ENCODE measurements around the gene CACNB1.

The CACNB1 gene

DNA sequence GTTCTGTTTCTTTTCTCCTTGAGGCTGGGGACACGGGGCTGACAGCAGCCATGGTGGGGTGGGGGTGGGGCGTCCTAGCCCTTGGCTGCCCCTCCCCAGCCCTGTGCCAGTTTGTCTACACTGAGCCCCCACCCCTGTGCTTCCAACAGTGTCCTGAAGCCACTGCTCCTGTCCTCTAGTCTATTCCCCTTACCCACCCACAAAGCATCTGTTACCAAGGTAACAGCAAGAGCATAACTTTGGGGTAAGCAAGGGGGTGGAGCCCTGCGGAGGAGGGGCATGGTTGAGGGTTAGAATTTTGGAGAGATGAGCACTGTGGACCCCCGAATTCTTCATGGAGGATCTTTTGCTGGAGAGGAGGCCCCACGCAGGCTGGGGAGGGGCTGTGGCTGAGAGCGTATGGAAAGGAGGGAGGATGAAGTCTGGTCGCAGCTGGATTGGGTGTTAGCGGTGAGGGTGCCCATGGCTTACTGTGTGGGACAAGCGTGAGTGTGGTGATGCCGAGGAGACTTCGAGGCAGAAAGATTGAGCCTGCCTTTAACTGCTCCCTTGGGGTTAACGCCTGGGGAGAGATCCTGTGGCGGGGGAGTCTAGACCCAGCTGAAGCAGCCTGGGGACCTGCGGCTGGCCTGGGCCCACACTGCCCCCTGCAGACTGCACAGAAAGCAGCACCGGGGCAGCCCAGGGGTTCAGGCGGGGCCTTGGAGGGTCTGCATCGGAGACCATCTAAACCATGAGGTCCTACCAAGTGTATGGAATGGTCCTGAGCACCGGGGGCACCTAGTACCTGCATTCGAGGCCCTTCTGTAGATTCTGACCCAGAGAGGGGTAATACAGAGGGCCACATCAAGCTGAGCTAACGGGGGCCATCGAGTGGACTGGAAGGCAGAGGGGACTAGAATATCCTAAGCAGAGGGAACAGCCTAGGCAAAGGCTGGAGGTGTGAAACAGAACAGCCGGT, 34.4 kb upstream of the CACNB1 start:
- no peak overlapping the region for H3K4me3 ChIP-seq (replicated peaks; ENCODE audit: insufficient read depth, low read length)
- DNase-seq (ENCODE audit: low read depth in 1 of 2, low spot score in 1 of 2), result peak in 1 of 2 experiments; percentile 57
- no peaks in the 10 kb centered on the region for H3K27me3 ChIP-seq (ENCODE audit: insufficient read depth, poor library complexity, severe bottlenecking)
- H3K27ac ChIP-seq (replicated peaks), result no peak overlapping the region
- TF ChIP-seq POLR2AphosphoS5 (IDR thresholded peaks at IDR 0.05; ENCODE audit: low read depth) (no peak), GABPA (IDR thresholded peaks at IDR 0.05; ENCODE audit: low read depth) (no peak), SPI1 (IDR thresholded peaks at IDR 0.05; ENCODE audit: borderline replicate concordance, low read depth) (no peak)
- TF ChIP-seq, protein P1, sequence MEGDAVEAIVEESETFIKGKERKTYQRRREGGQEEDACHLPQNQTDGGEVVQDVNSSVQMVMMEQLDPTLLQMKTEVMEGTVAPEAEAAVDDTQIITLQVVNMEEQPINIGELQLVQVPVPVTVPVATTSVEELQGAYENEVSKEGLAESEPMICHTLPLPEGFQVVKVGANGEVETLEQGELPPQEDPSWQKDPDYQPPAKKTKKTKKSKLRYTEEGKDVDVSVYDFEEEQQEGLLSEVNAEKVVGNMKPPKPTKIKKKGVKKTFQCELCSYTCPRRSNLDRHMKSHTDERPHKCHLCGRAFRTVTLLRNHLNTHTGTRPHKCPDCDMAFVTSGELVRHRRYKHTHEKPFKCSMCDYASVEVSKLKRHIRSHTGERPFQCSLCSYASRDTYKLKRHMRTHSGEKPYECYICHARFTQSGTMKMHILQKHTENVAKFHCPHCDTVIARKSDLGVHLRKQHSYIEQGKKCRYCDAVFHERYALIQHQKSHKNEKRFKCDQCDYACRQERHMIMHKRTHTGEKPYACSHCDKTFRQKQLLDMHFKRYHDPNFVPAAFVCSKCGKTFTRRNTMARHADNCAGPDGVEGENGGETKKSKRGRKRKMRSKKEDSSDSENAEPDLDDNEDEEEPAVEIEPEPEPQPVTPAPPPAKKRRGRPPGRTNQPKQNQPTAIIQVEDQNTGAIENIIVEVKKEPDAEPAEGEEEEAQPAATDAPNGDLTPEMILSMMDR (IDR thresholded peaks at IDR 0.05; ENCODE audit: insufficient read depth, low read length), result peak; percentile 73
- TF ChIP-seq, protein P2, sequence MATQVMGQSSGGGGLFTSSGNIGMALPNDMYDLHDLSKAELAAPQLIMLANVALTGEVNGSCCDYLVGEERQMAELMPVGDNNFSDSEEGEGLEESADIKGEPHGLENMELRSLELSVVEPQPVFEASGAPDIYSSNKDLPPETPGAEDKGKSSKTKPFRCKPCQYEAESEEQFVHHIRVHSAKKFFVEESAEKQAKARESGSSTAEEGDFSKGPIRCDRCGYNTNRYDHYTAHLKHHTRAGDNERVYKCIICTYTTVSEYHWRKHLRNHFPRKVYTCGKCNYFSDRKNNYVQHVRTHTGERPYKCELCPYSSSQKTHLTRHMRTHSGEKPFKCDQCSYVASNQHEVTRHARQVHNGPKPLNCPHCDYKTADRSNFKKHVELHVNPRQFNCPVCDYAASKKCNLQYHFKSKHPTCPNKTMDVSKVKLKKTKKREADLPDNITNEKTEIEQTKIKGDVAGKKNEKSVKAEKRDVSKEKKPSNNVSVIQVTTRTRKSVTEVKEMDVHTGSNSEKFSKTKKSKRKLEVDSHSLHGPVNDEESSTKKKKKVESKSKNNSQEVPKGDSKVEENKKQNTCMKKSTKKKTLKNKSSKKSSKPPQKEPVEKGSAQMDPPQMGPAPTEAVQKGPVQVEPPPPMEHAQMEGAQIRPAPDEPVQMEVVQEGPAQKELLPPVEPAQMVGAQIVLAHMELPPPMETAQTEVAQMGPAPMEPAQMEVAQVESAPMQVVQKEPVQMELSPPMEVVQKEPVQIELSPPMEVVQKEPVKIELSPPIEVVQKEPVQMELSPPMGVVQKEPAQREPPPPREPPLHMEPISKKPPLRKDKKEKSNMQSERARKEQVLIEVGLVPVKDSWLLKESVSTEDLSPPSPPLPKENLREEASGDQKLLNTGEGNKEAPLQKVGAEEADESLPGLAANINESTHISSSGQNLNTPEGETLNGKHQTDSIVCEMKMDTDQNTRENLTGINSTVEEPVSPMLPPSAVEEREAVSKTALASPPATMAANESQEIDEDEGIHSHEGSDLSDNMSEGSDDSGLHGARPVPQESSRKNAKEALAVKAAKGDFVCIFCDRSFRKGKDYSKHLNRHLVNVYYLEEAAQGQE (IDR thresholded peaks at IDR 0.05; ENCODE audit: insufficient replicate concordance, low read depth), result no peak

DNA sequence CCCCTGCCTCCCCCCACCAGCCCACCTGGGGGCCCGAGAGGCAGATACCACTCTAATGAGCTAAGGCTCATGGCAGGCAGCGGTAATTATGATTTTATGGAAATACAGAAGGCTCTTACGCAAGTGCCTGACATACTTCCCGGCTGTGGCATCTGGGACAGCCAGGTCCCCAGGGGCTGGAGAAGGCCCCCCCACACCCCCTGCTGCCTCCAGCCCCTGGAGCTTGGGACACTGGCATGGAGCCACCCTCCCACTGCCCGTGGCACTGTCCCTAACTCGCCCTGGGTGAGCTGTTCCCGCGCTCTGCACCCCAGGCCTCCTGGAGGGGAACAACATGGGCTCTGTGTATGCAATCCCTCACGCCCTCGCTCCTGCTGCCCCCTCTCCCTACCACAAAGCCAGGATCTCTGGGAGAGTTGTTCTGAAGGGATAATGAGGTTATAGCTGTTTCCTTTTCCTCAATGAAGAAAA, 33.7 kb upstream of the CACNB1 start:
- H3K4me3 ChIP-seq (replicated peaks; ENCODE audit: insufficient read depth, low read length), result no peak overlapping the region
- TF ChIP-seq POLR2AphosphoS5 (IDR thresholded peaks at IDR 0.05; ENCODE audit: low read depth), result no peak
- TF ChIP-seq SPI1 (IDR thresholded peaks at IDR 0.05; ENCODE audit: borderline replicate concordance, low read depth), result no peak
- no peak for DNase-seq (ENCODE audit: low read depth in 1 of 2, low spot score in 1 of 2)
- no peak overlapping the region for H3K27ac ChIP-seq (replicated peaks)
- H3K27me3 ChIP-seq (ENCODE audit: insufficient read depth, poor library complexity, severe bottlenecking), result peaks cover 6% of the 10 kb centered on the region

DNA sequence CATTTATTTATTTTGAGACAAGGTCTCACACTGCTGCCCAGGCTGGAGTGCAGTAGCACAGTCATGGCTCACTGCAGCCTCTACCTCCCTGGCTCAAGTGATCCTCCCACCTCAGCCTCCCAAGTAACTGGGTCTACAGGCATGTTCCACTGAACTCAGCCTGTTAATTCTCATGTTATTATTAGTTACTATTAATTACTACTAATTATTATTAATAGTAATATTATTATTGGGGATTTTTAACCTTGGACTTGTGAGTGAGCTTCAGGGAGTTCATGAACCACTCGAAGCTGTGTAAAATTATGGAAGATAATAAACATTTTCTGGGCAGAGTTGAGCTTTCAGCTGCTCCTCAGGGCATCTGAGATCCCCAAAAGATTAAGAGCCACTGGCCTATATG, 32.9 kb upstream of the CACNB1 start:
- Histone ChIP-seq H3K27ac (replicated peaks) (no peak overlapping the region), H3K27me3 (ENCODE audit: insufficient read depth, poor library complexity, severe bottlenecking) (peaks cover 12% of the 10 kb centered on the region), H3K4me3 (replicated peaks; ENCODE audit: insufficient read depth, low read length) (no peak overlapping the region)
- no peak for DNase-seq (ENCODE audit: low read depth in 1 of 2, low spot score in 1 of 2)
- TF ChIP-seq GABPA (IDR thresholded peaks at IDR 0.05; ENCODE audit: low read depth) (no peak), SPI1 (IDR thresholded peaks at IDR 0.05; ENCODE audit: borderline replicate concordance, low read depth) (no peak), POLR2AphosphoS5 (IDR thresholded peaks at IDR 0.05; ENCODE audit: low read depth) (no peak)
- TF ChIP-seq, protein P2 (IDR thresholded peaks at IDR 0.05; ENCODE audit: insufficient replicate concordance, low read depth), result no peak
- TF ChIP-seq, protein P1 (IDR thresholded peaks at IDR 0.05; ENCODE audit: insufficient read depth, low read length), result no peak

DNA sequence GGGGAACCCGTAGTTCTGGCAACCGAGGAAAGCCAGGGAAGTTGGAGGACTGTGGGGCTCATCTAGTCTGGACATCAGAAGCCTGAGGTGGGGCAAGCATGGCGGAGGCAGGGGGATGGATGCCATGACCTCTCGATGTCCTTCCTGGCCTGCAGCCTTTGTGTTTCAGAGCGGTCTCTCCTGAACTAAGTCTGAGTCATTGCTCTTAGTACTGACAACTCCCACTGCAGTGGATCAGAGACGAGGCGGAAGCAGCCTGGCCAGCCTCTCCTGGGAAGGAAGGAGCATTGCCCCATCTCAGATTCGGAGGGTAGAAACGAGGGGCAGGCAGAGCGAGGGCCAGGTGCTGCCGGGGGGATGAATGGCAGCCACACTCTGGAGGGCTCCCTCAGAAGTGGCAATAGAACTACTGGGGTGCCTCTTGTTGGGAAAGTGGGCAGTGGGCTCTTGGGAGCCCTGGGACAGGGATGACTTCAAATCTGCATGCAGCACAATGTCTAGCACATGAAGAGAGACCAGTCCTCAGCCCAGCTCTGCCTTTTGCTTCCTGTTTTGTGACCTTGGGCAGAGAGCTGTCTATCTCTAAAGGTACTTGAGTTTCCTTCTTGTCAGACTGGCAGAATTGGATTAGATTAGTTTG, 31.9 kb upstream of the CACNB1 start:
- Histone ChIP-seq H3K27me3 (ENCODE audit: insufficient read depth, poor library complexity, severe bottlenecking) (peaks cover 17% of the 10 kb centered on the region), H3K4me3 (replicated peaks; ENCODE audit: insufficient read depth, low read length) (no peak overlapping the region), H3K27ac (replicated peaks) (no peak overlapping the region)
- peak; percentile 42 to 44 for DNase-seq (ENCODE audit: low read depth in 1 of 2, low spot score in 1 of 2)
- TF ChIP-seq, protein P2 (IDR thresholded peaks at IDR 0.05; ENCODE audit: insufficient replicate concordance, low read depth), result no peak
- TF ChIP-seq SPI1 (IDR thresholded peaks at IDR 0.05; ENCODE audit: borderline replicate concordance, low read depth) (no peak), POLR2AphosphoS5 (IDR thresholded peaks at IDR 0.05; ENCODE audit: low read depth) (no peak)
- TF ChIP-seq, protein P1 (IDR thresholded peaks at IDR 0.05; ENCODE audit: insufficient read depth, low read length), result no peak

All from HL-60 (cell line).